Neural cell (in vitro differentiated cells): ENCODE results near the gene ATP2A1. TPM values are rescaled to one million over a fixed set of nuclear protein-coding genes. Genes with fewer than 3 reads are reported as not detected.

Source experiments
- H2AFZ ChIP-seq: fragments of 200-600, 300-800 bp; sonication (generic), shearing (Covaris generic); 2 replicates; pipeline ENCODE4 v1.6.0; 2014; ENCODE audit warnings: low read depth, mild to moderate bottlenecking, antibody characterized with exemption, low read length, moderate library complexity
- H3F3A ChIP-seq: fragments of 200-600 bp; shearing (Covaris generic); 2 replicates; pipeline ENCODE4 v1.6.1; 2016; ENCODE audit warnings: mild to moderate bottlenecking, moderate library complexity, mixed read lengths, antibody characterized with exemption, low read length; ENCODE audit not compliant: insufficient read depth, poor library complexity, severe bottlenecking
- H3K27ac ChIP-seq: fragments of 200-600, 300-800 bp; sonication (generic), shearing (Covaris generic); 2 replicates; pipeline ENCODE4 v1.5.1; 2014; ENCODE audit warnings: mild to moderate bottlenecking, low read length, moderate library complexity
- H3K27me3 ChIP-seq: fragments of 300-800, 200-600 bp; sonication (generic), shearing (Covaris generic); 2 replicates; pipeline ENCODE4 v1.6.0; 2014; ENCODE audit warnings: mild to moderate bottlenecking, low read depth, low read length, moderate library complexity; ENCODE audit not compliant: insufficient read depth
- H3K36me3 ChIP-seq: fragments of 300-800, 200-600 bp; sonication (generic), shearing (Covaris generic); 2 replicates; pipeline ENCODE4 v1.5.1; 2014; ENCODE audit warnings: mild to moderate bottlenecking, antibody characterized with exemption, low read length, moderate library complexity; ENCODE audit not compliant: insufficient read depth
- H3K4me2 ChIP-seq: fragments of 300-800, 200-600 bp; sonication (generic), shearing (Covaris generic); 2 replicates; pipeline ENCODE4 v1.6.0; 2014; ENCODE audit warnings: mild to moderate bottlenecking, low read length
- H3K4me3 ChIP-seq: fragments of 300-800, 200-600 bp; sonication (generic), shearing (Covaris generic); 2 replicates; pipeline ENCODE4 v1.5.1; 2014; ENCODE audit warnings: mild to moderate bottlenecking, low read length, moderate library complexity
- H3K79me2 ChIP-seq: fragments of 200-600 bp; shearing (Covaris generic); replicated peaks from 2 replicates; pipeline ENCODE4 v1.6.0; 2014; ENCODE audit warnings: mild to moderate bottlenecking, low read length, moderate library complexity; ENCODE audit not compliant: insufficient read depth
- H3K9ac ChIP-seq: fragments of 300-800, 200-600 bp; sonication (generic), shearing (Covaris generic); 2 replicates; pipeline ENCODE4 v1.6.1; 2016; ENCODE audit warnings: mild to moderate bottlenecking, low read length, mixed read lengths
- H3K9me2 ChIP-seq: fragments of 200-600 bp; shearing (Covaris generic); 2 replicates; pipeline ENCODE4 v1.6.1; 2016; ENCODE audit warnings: mild to moderate bottlenecking, low read length, mixed read lengths; ENCODE audit not compliant: insufficient read depth
- H3K9me3 ChIP-seq: fragments of 200-600, 300-800 bp; sonication (generic), shearing (Covaris generic); 2 replicates; pipeline ENCODE4 v1.6.1; 2016; ENCODE audit warnings: mild to moderate bottlenecking, mixed run types, low read length, moderate library complexity, mixed read lengths
- H4K20me1 ChIP-seq: fragments of 200-600 bp; shearing (Covaris generic); 2 replicates; pipeline ENCODE4 v1.6.1; 2016; ENCODE audit warnings: mild to moderate bottlenecking, mixed run types; ENCODE audit not compliant: insufficient read depth
- EP300 ChIP-seq: fragments of 450-650 bp; conservative IDR thresholded peaks from 2 replicates; pipeline ENCODE4 v1.6.1; 2014; ENCODE audit warnings: antibody characterized with exemption, mild to moderate bottlenecking, moderate library complexity; ENCODE audit not compliant: poor library complexity, severe bottlenecking
- EZH2 ChIP-seq: fragments of 200-600, 300-800 bp; shearing (Covaris generic), sonication (generic); IDR thresholded peaks from 2 replicates; pipeline ENCODE4 v1.6.1; 2014; ENCODE audit warnings: antibody characterized with exemption, low read length, borderline replicate concordance, mild to moderate bottlenecking; ENCODE audit not compliant: insufficient read depth, poor library complexity, severe bottlenecking
- MXI1 ChIP-seq: fragments of 450-650 bp; conservative IDR thresholded peaks from 2 replicates; pipeline ENCODE4 v1.6.1; 2014; ENCODE audit warnings: antibody characterized with exemption, mild to moderate bottlenecking; ENCODE audit not compliant: poor library complexity, severe bottlenecking
- POLR2AphosphoS5 ChIP-seq: IDR thresholded peaks from 2 replicates; pipeline ENCODE4 v1.6.1; 2012
- RAD21 ChIP-seq: fragments of 450-650 bp; conservative IDR thresholded peaks from 2 replicates; pipeline ENCODE4 v1.6.1; 2014; ENCODE audit warnings: antibody characterized with exemption, mild to moderate bottlenecking, moderate library complexity
- SMC3 ChIP-seq: fragments of 450-650 bp; conservative IDR thresholded peaks from 2 replicates; pipeline ENCODE4 v1.6.1; 2014; ENCODE audit warnings: antibody characterized with exemption, mild to moderate bottlenecking, moderate library complexity; ENCODE audit not compliant: poor library complexity
- TAF1 ChIP-seq: IDR thresholded peaks from 2 replicates; pipeline ENCODE4 v1.6.1; 2012; ENCODE audit warnings: low read depth
- polyA plus RNA-seq: library from polyadenylated mRNA; depleted of rRNA; stranded (reverse); fragments of >200 nt; gene quantifications from 2 replicates; pipeline ENCODE4 v1.2.3, GENCODE V29; 2014
- TF ChIP-seq, protein P1 (sequence below): IDR thresholded peaks from 2 replicates; pipeline ENCODE4 v1.6.1; 2012; ENCODE audit warnings: borderline replicate concordance
- TF ChIP-seq, protein P2 (sequence below): fragments of 450-650 bp; IDR thresholded peaks from 2 replicates; pipeline ENCODE4 v1.5.1; 2014; ENCODE audit warnings: antibody characterized with exemption, mild to moderate bottlenecking, moderate library complexity; ENCODE audit not compliant: poor library complexity, severe bottlenecking

Gene ATP2A1
- polyA plus RNA-seq, 1 donor from 2014 or later = 0.06 TPM

DNA sequence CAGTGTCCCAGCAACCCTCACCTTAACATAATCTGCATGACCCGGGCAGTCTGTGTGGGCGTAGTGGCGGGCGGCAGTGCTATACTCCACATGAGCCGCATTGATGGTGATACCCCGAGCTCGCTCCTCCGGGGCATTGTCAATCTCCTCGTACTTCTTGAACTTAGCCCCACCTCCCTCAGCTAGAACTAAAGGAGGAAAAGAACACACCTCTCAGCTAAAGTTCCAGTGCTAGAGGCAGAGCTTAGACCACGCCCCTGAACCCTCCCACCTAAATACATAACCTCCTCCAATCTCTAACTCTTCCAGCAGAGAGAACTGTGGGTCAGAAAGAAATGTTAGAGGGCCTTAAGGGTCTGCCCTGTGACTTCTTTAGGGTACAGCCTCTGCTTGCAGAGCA lies 33.0 kb upstream of the ATP2A1 start:
- no peaks in the 10 kb centered on the region for H3K36me3 ChIP-seq
- TF ChIP-seq, protein P1, sequence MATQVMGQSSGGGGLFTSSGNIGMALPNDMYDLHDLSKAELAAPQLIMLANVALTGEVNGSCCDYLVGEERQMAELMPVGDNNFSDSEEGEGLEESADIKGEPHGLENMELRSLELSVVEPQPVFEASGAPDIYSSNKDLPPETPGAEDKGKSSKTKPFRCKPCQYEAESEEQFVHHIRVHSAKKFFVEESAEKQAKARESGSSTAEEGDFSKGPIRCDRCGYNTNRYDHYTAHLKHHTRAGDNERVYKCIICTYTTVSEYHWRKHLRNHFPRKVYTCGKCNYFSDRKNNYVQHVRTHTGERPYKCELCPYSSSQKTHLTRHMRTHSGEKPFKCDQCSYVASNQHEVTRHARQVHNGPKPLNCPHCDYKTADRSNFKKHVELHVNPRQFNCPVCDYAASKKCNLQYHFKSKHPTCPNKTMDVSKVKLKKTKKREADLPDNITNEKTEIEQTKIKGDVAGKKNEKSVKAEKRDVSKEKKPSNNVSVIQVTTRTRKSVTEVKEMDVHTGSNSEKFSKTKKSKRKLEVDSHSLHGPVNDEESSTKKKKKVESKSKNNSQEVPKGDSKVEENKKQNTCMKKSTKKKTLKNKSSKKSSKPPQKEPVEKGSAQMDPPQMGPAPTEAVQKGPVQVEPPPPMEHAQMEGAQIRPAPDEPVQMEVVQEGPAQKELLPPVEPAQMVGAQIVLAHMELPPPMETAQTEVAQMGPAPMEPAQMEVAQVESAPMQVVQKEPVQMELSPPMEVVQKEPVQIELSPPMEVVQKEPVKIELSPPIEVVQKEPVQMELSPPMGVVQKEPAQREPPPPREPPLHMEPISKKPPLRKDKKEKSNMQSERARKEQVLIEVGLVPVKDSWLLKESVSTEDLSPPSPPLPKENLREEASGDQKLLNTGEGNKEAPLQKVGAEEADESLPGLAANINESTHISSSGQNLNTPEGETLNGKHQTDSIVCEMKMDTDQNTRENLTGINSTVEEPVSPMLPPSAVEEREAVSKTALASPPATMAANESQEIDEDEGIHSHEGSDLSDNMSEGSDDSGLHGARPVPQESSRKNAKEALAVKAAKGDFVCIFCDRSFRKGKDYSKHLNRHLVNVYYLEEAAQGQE = no peak
- no peak for TF ChIP-seq SMC3
- TF ChIP-seq TAF1 = no peak
- TF ChIP-seq, protein P2, sequence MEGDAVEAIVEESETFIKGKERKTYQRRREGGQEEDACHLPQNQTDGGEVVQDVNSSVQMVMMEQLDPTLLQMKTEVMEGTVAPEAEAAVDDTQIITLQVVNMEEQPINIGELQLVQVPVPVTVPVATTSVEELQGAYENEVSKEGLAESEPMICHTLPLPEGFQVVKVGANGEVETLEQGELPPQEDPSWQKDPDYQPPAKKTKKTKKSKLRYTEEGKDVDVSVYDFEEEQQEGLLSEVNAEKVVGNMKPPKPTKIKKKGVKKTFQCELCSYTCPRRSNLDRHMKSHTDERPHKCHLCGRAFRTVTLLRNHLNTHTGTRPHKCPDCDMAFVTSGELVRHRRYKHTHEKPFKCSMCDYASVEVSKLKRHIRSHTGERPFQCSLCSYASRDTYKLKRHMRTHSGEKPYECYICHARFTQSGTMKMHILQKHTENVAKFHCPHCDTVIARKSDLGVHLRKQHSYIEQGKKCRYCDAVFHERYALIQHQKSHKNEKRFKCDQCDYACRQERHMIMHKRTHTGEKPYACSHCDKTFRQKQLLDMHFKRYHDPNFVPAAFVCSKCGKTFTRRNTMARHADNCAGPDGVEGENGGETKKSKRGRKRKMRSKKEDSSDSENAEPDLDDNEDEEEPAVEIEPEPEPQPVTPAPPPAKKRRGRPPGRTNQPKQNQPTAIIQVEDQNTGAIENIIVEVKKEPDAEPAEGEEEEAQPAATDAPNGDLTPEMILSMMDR = no peak
- no peak for TF ChIP-seq EP300
- no peak for TF ChIP-seq RAD21
- no peak for TF ChIP-seq EZH2
- TF ChIP-seq POLR2AphosphoS5 = no peak
- no peak for TF ChIP-seq MXI1
- H3K27me3 ChIP-seq = no peaks in the 10 kb centered on the region
- no peaks in the 10 kb centered on the region for H3K9me3 ChIP-seq
- H4K20me1 ChIP-seq = no peaks in the 10 kb centered on the region
- H3K4me2 ChIP-seq = peak overlapping the region; percentile 97
- no peak overlapping the region for H2AFZ ChIP-seq
- H3K9ac ChIP-seq = peak overlapping the region; percentile 91
- no peak overlapping the region for H3K27ac ChIP-seq
- no peaks in the 10 kb centered on the region for H3K9me2 ChIP-seq
- H3K79me2 ChIP-seq = peaks cover 23% of the 10 kb centered on the region
- no peaks in the 10 kb centered on the region for H3F3A ChIP-seq
- peak overlapping the region; percentile 100 for H3K4me3 ChIP-seq

DNA sequence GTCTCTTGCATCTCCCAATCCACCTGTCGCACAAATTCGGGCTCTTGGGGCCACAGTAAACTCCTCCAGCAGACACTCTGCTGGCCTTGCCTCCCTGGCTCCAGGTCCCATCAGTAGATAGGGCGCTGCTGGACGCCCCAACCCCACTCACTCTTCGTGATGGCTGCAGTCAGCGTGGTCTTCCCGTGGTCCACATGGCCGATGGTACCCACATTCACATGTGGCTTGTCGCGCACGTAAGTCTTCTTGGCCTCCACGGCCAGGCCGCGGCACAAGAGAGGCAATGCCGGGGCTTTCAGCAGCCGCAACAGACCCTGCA lies 32.6 kb upstream of the ATP2A1 start:
- H3F3A ChIP-seq = no peaks in the 10 kb centered on the region
- no peaks in the 10 kb centered on the region for H3K9me3 ChIP-seq
- H3K27ac ChIP-seq = peak overlapping the region; percentile 69
- H2AFZ ChIP-seq = peak overlapping the region; percentile 89
- H3K9ac ChIP-seq = peak overlapping the region; percentile 91
- H3K4me2 ChIP-seq = peak overlapping the region; percentile 97
- peaks cover 23% of the 10 kb centered on the region for H3K79me2 ChIP-seq
- no peaks in the 10 kb centered on the region for H3K27me3 ChIP-seq
- H3K36me3 ChIP-seq = no peaks in the 10 kb centered on the region
- no peak for TF ChIP-seq TAF1
- no peaks in the 10 kb centered on the region for H3K9me2 ChIP-seq
- H3K4me3 ChIP-seq = peak overlapping the region; percentile 100
- no peaks in the 10 kb centered on the region for H4K20me1 ChIP-seq
